Measurements from ENCODE around the gene PYCR2.

Gene PYCR2

GRCh38 chr1:225914947-225915346, 9.1 kb downstream of the PYCR2 start:
- no peaks in the 10 kb centered on the region for H3K27me3 ChIP-seq (ENCODE audit: low read depth, low read length)
- H3K4me3 ChIP-seq (ENCODE audit: low read depth in 1 of 2, low read length in 2 of 2) = no peak overlapping the region
- H3K4me1 ChIP-seq (ENCODE audit: control insufficient read depth in 1 of 2, insufficient read depth in 2 of 2, low read length in 2 of 2) = peaks cover under 1 to 17% of the 10 kb centered on the region in 2 donors
- no peaks in the 10 kb centered on the region for H3K9me3 ChIP-seq (ENCODE audit: control insufficient read depth in 1 of 2, low read length in 2 of 2)
- H3K36me3 ChIP-seq (ENCODE audit: control insufficient read depth in 1 of 2, insufficient read depth in 2 of 2, low read length in 2 of 2) = peaks cover 13 to 15% of the 10 kb centered on the region in 2 donors
- H3K27ac ChIP-seq (ENCODE audit: low read length) = no peak overlapping the region

GRCh38 chr1:225914391-225914790, 9.7 kb downstream of the PYCR2 start:
- peaks cover 13 to 15% of the 10 kb centered on the region in 2 donors for H3K36me3 ChIP-seq (ENCODE audit: control insufficient read depth in 1 of 2, insufficient read depth in 2 of 2, low read length in 2 of 2)
- no peaks in the 10 kb centered on the region for H3K27me3 ChIP-seq (ENCODE audit: low read depth, low read length)
- no peak overlapping the region for H3K4me3 ChIP-seq (ENCODE audit: low read depth in 1 of 2, low read length in 2 of 2)

GRCh38 chr1:225911191-225912130, 12.6 kb downstream of the PYCR2 start:
- Histone ChIP-seq H3K4me1 (ENCODE audit: control insufficient read depth in 1 of 2, insufficient read depth in 2 of 2, low read length in 2 of 2) (peaks cover 0 to 10% of the 10 kb centered on the region in 2 donors), H3K27me3 (ENCODE audit: low read depth, low read length) (no peaks in the 10 kb centered on the region), H3K4me3 (ENCODE audit: low read depth in 1 of 2, low read length in 2 of 2) (no peak overlapping the region), H3K9me3 (ENCODE audit: control insufficient read depth in 1 of 2, low read length in 2 of 2) (no peaks in the 10 kb centered on the region), H3K36me3 (ENCODE audit: control insufficient read depth in 1 of 2, insufficient read depth in 2 of 2, low read length in 2 of 2) (peaks cover 0 to 2% of the 10 kb centered on the region in 2 donors), H3K27ac (ENCODE audit: low read length) (no peak overlapping the region)

More at GRCh38 chr1:225914391-225914790, 9.7 kb downstream of the PYCR2 start:
- Histone ChIP-seq H3K9me3 (ENCODE audit: control insufficient read depth in 1 of 2, low read length in 2 of 2) (no peaks in the 10 kb centered on the region), H3K27ac (ENCODE audit: low read length) (no peak overlapping the region), H3K4me1 (ENCODE audit: control insufficient read depth in 1 of 2, insufficient read depth in 2 of 2, low read length in 2 of 2) (peaks cover 0 to 11% of the 10 kb centered on the region in 2 donors)

- no peaks in the 10 kb centered on the region for H3K9me3 ChIP-seq (ENCODE audit: control insufficient read depth in 1 of 2, low read length in 2 of 2)
- H3K27me3 ChIP-seq (ENCODE audit: low read depth, low read length) = no peaks in the 10 kb centered on the region
- no peaks in the 10 kb centered on the region for H3K36me3 ChIP-seq (ENCODE audit: control insufficient read depth in 1 of 2, insufficient read depth in 2 of 2, low read length in 2 of 2)
- peaks cover 0 to 10% of the 10 kb centered on the region in 2 donors for H3K4me1 ChIP-seq (ENCODE audit: control insufficient read depth in 1 of 2, insufficient read depth in 2 of 2, low read length in 2 of 2)
- H3K4me3 ChIP-seq (ENCODE audit: low read depth in 1 of 2, low read length in 2 of 2) = no peak overlapping the region
- no peak overlapping the region for H3K27ac ChIP-seq (ENCODE audit: low read length)
These were observed 14.6 kb downstream of the PYCR2 start for GRCh38 chr1:225909477-225909876.

- Histone ChIP-seq H3K27ac (ENCODE audit: low read length) (no peak overlapping the region), H3K27me3 (ENCODE audit: low read depth, low read length) (no peaks in the 10 kb centered on the region), H3K9me3 (ENCODE audit: control insufficient read depth in 1 of 2, low read length in 2 of 2) (no peaks in the 10 kb centered on the region), H3K36me3 (ENCODE audit: control insufficient read depth in 1 of 2, insufficient read depth in 2 of 2, low read length in 2 of 2) (no peaks in the 10 kb centered on the region), H3K4me1 (ENCODE audit: control insufficient read depth in 1 of 2, insufficient read depth in 2 of 2, low read length in 2 of 2) (peaks cover 0 to 10% of the 10 kb centered on the region in 2 donors), H3K4me3 (ENCODE audit: low read depth in 1 of 2, low read length in 2 of 2) (no peak overlapping the region)
These were observed 15.3 kb downstream of the PYCR2 start for GRCh38 chr1:225908773-225909172.

GRCh38 chr1:225908013-225908640, 15.9 kb downstream of the PYCR2 start:
- H3K36me3 ChIP-seq (ENCODE audit: control insufficient read depth in 1 of 2, insufficient read depth in 2 of 2, low read length in 2 of 2) = no peaks in the 10 kb centered on the region
- H3K4me3 ChIP-seq (ENCODE audit: low read depth in 1 of 2, low read length in 2 of 2) = no peak overlapping the region
- H3K9me3 ChIP-seq (ENCODE audit: control insufficient read depth in 1 of 2, low read length in 2 of 2) = no peaks in the 10 kb centered on the region
- H3K4me1 ChIP-seq (ENCODE audit: control insufficient read depth in 1 of 2, insufficient read depth in 2 of 2, low read length in 2 of 2) = peaks cover 0 to 10% of the 10 kb centered on the region in 2 donors
- no peak overlapping the region for H3K27ac ChIP-seq (ENCODE audit: low read length)
- no peaks in the 10 kb centered on the region for H3K27me3 ChIP-seq (ENCODE audit: low read depth, low read length)

- H3K4me3 ChIP-seq (ENCODE audit: low read depth in 1 of 2, low read length in 2 of 2) = no peak overlapping the region
- H3K27me3 ChIP-seq (ENCODE audit: low read depth, low read length) = no peaks in the 10 kb centered on the region
- H3K9me3 ChIP-seq (ENCODE audit: control insufficient read depth in 1 of 2, low read length in 2 of 2) = no peaks in the 10 kb centered on the region
- no peak overlapping the region for H3K27ac ChIP-seq (ENCODE audit: low read length)
- no peaks in the 10 kb centered on the region for H3K36me3 ChIP-seq (ENCODE audit: control insufficient read depth in 1 of 2, insufficient read depth in 2 of 2, low read length in 2 of 2)
- peaks cover 0 to 10% of the 10 kb centered on the region in 2 donors for H3K4me1 ChIP-seq (ENCODE audit: control insufficient read depth in 1 of 2, insufficient read depth in 2 of 2, low read length in 2 of 2)
These were observed 16.7 kb downstream of the PYCR2 start for GRCh38 chr1:225907341-225907740.

- no peaks in the 10 kb centered on the region for H3K27me3 ChIP-seq (ENCODE audit: low read depth, low read length)
- no peaks in the 10 kb centered on the region for H3K36me3 ChIP-seq (ENCODE audit: control insufficient read depth in 1 of 2, insufficient read depth in 2 of 2, low read length in 2 of 2)
- no peak overlapping the region for H3K27ac ChIP-seq (ENCODE audit: low read length)
- no peak overlapping the region for H3K4me3 ChIP-seq (ENCODE audit: low read depth in 1 of 2, low read length in 2 of 2)
- H3K9me3 ChIP-seq (ENCODE audit: control insufficient read depth in 1 of 2, low read length in 2 of 2) = no peaks in the 10 kb centered on the region
- peaks cover 0 to 7% of the 10 kb centered on the region in 2 donors for H3K4me1 ChIP-seq (ENCODE audit: control insufficient read depth in 1 of 2, insufficient read depth in 2 of 2, low read length in 2 of 2)
These were observed 17.6 kb downstream of the PYCR2 start for GRCh38 chr1:225906467-225906866.

GRCh38 chr1:225903623-225904022, 20.4 kb downstream of the PYCR2 start:
- Histone ChIP-seq H3K4me3 (ENCODE audit: low read depth in 1 of 2, low read length in 2 of 2) (no peak overlapping the region), H3K36me3 (ENCODE audit: control insufficient read depth in 1 of 2, insufficient read depth in 2 of 2, low read length in 2 of 2) (no peaks in the 10 kb centered on the region), H3K9me3 (ENCODE audit: control insufficient read depth in 1 of 2, low read length in 2 of 2) (no peaks in the 10 kb centered on the region), H3K27ac (ENCODE audit: low read length) (no peak overlapping the region), H3K4me1 (ENCODE audit: control insufficient read depth in 1 of 2, insufficient read depth in 2 of 2, low read length in 2 of 2) (no peaks in the 10 kb centered on the region), H3K27me3 (ENCODE audit: low read depth, low read length) (no peaks in the 10 kb centered on the region)

- Histone ChIP-seq H3K9me3 (ENCODE audit: control insufficient read depth in 1 of 2, low read length in 2 of 2) (no peaks in the 10 kb centered on the region), H3K36me3 (ENCODE audit: control insufficient read depth in 1 of 2, insufficient read depth in 2 of 2, low read length in 2 of 2) (no peaks in the 10 kb centered on the region), H3K4me3 (ENCODE audit: low read depth in 1 of 2, low read length in 2 of 2) (no peak overlapping the region), H3K27me3 (ENCODE audit: low read depth, low read length) (no peaks in the 10 kb centered on the region), H3K4me1 (ENCODE audit: control insufficient read depth in 1 of 2, insufficient read depth in 2 of 2, low read length in 2 of 2) (peaks cover 0 to 4% of the 10 kb centered on the region in 2 donors), H3K27ac (ENCODE audit: low read length) (no peak overlapping the region)
These were observed 24.8 kb downstream of the PYCR2 start for GRCh38 chr1:225899044-225899925.
